Liver (tissue), 9 donors: Measurements from ENCODE around the gene RNF222. TPM values are rescaled to one million over a fixed set of nuclear protein-coding genes. Genes with fewer than 3 reads are reported as not detected.

Experiments
- DNase-seq: peaks from one replicate; pipeline ENCODE4 v3.0.0-alpha.2; 2017; ENCODE audit warnings: low spot score
- H3K27ac ChIP-seq, 2 donors: one replicate each; pipeline ENCODE4 v1.7.0; 2013; ENCODE audit warnings: inconsistent platforms in 2 of 2, low read length in 2 of 2, control low read depth in 1 of 2, low read depth in 1 of 2, mild to moderate bottlenecking in 1 of 2
- H3K27me3 ChIP-seq, 4 donors: one replicate each; pipeline versions ENCODE4 v1.6.1 to v1.7.0; 2013; ENCODE audit warnings: low read length in 3 of 4, inconsistent platforms in 1 of 4, mild to moderate bottlenecking in 1 of 4, moderate library complexity in 1 of 4; ENCODE audit not compliant: control insufficient read depth in 4 of 4, insufficient read depth in 4 of 4
- H3K36me3 ChIP-seq, 4 donors: one replicate each; pipeline versions ENCODE4 v1.6.1 to v1.7.0; 2013; ENCODE audit warnings: low read length in 3 of 4, mild to moderate bottlenecking in 3 of 4, low read depth in 1 of 4, moderate library complexity in 1 of 4; ENCODE audit not compliant: control insufficient read depth in 4 of 4, insufficient read depth in 3 of 4
- H3K4me1 ChIP-seq, 4 donors: one replicate each; pipeline versions ENCODE4 v1.6.1 to v1.7.0; 2013; ENCODE audit warnings: low read length in 3 of 4, mild to moderate bottlenecking in 3 of 4, moderate library complexity in 1 of 4; ENCODE audit not compliant: control insufficient read depth in 4 of 4, insufficient read depth in 4 of 4
- H3K4me3 ChIP-seq, 3 donors: one replicate each; pipeline versions ENCODE4 v1.6.1 to v1.7.0; 2013; ENCODE audit warnings: low read length in 3 of 3, control low read depth in 1 of 3, low read depth in 1 of 3, mild to moderate bottlenecking in 1 of 3
- H3K9ac ChIP-seq, 2 donors: one replicate each; pipeline ENCODE4 v1.7.0; 2013; ENCODE audit warnings: low read length in 2 of 2, mild to moderate bottlenecking in 2 of 2, moderate library complexity in 2 of 2, control low read depth in 1 of 2, low read depth in 1 of 2
- H3K9me3 ChIP-seq, 4 donors: one replicate each; pipeline versions ENCODE4 v1.6.1 to v1.7.0; 2013; ENCODE audit warnings: low read length in 3 of 4; ENCODE audit not compliant: control insufficient read depth in 4 of 4
- ATF3 ChIP-seq: IDR thresholded peaks from 2 replicates; pipeline ENCODE4 v1.6.1; 2016; ENCODE audit warnings: antibody characterized with exemption
- CTCF ChIP-seq: fragments of 150-350 bp; IDR thresholded peaks from 2 replicates; pipeline ENCODE4 v1.5.1; 2017; ENCODE audit warnings: improper control_type of control experiment, low read depth, low read length; ENCODE audit not compliant: missing input control
- EGR1 ChIP-seq, 2 donors: IDR thresholded peaks; 2 replicates each; pipeline ENCODE4 v1.6.1; 2016 to 2018; ENCODE audit warnings: antibody characterized with exemption in 2 of 2, low read depth in 2 of 2
- FOXA2 ChIP-seq: IDR thresholded peaks from 2 replicates; pipeline ENCODE4 v1.6.1; 2016; ENCODE audit warnings: antibody characterized with exemption
- GABPA ChIP-seq, 2 donors: IDR thresholded peaks in 1 of 2; conservative IDR thresholded peaks in 1 of 2; 2 replicates each; pipeline ENCODE4 v1.6.1; 2016; ENCODE audit warnings: antibody characterized with exemption in 2 of 2, mild to moderate bottlenecking in 1 of 2, moderate library complexity in 1 of 2
- HNF4A ChIP-seq, 2 donors: conservative IDR thresholded peaks; 2 replicates each; pipeline ENCODE4 v1.6.1; 2016; ENCODE audit warnings: antibody characterized with exemption in 2 of 2, mild to moderate bottlenecking in 2 of 2
- HNF4G ChIP-seq: IDR thresholded peaks from 2 replicates; pipeline ENCODE4 v1.6.1; 2016; ENCODE audit warnings: antibody characterized with exemption
- JUND ChIP-seq, 2 donors: IDR thresholded peaks; 2 replicates each; pipeline ENCODE4 v1.6.1; 2016; ENCODE audit warnings: antibody characterized with exemption in 2 of 2
- MAX ChIP-seq: IDR thresholded peaks from 2 replicates; pipeline ENCODE4 v1.6.1; 2016; ENCODE audit warnings: antibody characterized with exemption
- NR2F2 ChIP-seq: IDR thresholded peaks from 2 replicates; pipeline ENCODE4 v1.6.1; 2016; ENCODE audit warnings: antibody characterized with exemption
- RAD21 ChIP-seq, 2 donors: IDR thresholded peaks; 2 replicates each; pipeline ENCODE4 v1.6.1; 2016; ENCODE audit warnings: antibody characterized with exemption in 2 of 2, mild to moderate bottlenecking in 2 of 2
- RXRA ChIP-seq, 2 donors: IDR thresholded peaks; 2 replicates each; pipeline ENCODE4 v1.6.1; 2017 to 2018; ENCODE audit warnings: antibody characterized with exemption in 2 of 2, mild to moderate bottlenecking in 1 of 2
- SP1 ChIP-seq: IDR thresholded peaks from 2 replicates; pipeline ENCODE4 v1.6.1; 2018; ENCODE audit warnings: antibody characterized with exemption, mild to moderate bottlenecking
- YY1 ChIP-seq: IDR thresholded peaks from 2 replicates; pipeline ENCODE4 v1.6.1; 2016; ENCODE audit warnings: antibody characterized with exemption, mild to moderate bottlenecking
- ZBTB33 ChIP-seq: IDR thresholded peaks from 2 replicates; pipeline ENCODE4 v1.6.1; 2016; ENCODE audit warnings: antibody characterized with exemption
- WGBS: extraction: QIAGEN DNeasy Blood & Tissue Kit; methylation state at CpG from one replicate; pipeline ENCODE4 v1.1.7; 2013; 5-methylcytosine and 5-hydroxymethylcytosine counted together
- polyA plus RNA-seq, 2 donors: library from polyadenylated mRNA; stranded (reverse) in 1 of 2; unstranded in 1 of 2; fragments of 200-250 nt in 1 of 2; fragments of >200 nt in 1 of 2; fragmentation: Nextera tagmentation in 1 of 2; extraction: Ambion mirVana in 1 of 2; gene quantifications; one replicate each; pipeline versions ENCODE4 v1.2.1 to v1.2.3, GENCODE V29; 2013 to 2015
- total RNA-seq, 2 donors: library from RNA; depleted of rRNA; stranded (reverse); fragments of >200 nt; gene quantifications; one replicate each; pipeline ENCODE4 v1.2.3, GENCODE V29; 2014
- donor health status: healthy.
- donor health status: healthy.
- donor health status: healthy.
- donor health status: healthy.
- donor health status: healthy.

Gene RNF222
- total and polyA plus RNA-seq, 4 donors: not detected

GRCh38 chr17:8366231-8366630, 31.4 kb downstream of the RNF222 start:
- H3K4me1 ChIP-seq: no peaks in the 10 kb centered on the region
- no peaks in the 10 kb centered on the region for H3K27me3 ChIP-seq
- peaks cover 4 to 13% (median 10%) of the 10 kb centered on the region in 4 donors for H3K36me3 ChIP-seq
- no peak overlapping the region for H3K4me3 ChIP-seq
- TF ChIP-seq HNF4A (conservative IDR thresholded peaks at IDR 0.05): no peak
- no peak for TF ChIP-seq MAX
- TF ChIP-seq ATF3: no peak
- TF ChIP-seq EGR1 (IDR thresholded peaks at IDR 0.05; ENCODE audit: low read depth in 2 of 2): no peak
- TF ChIP-seq RAD21 (IDR thresholded peaks at IDR 0.05): no peak
- no peak for TF ChIP-seq ZBTB33
- no peak for TF ChIP-seq NR2F2
- TF ChIP-seq YY1: no peak
- no peak for TF ChIP-seq RXRA (IDR thresholded peaks at IDR 0.05)
- TF ChIP-seq HNF4G: no peak
- TF ChIP-seq SP1: no peak
- TF ChIP-seq JUND (IDR thresholded peaks at IDR 0.05): no peak
- TF ChIP-seq CTCF: no peak
- no peak for TF ChIP-seq GABPA (IDR thresholded peaks at IDR 0.05 in 1 of 2, conservative IDR thresholded peaks at IDR 0.05 in 1 of 2)
- TF ChIP-seq FOXA2: no peak
- 85% methylated on average over 2 of the region's 2 CpGs for WGBS
- H3K9me3 ChIP-seq: no peaks in the 10 kb centered on the region
- H3K9ac ChIP-seq: no peak overlapping the region
- DNase-seq: no peak
- no peak overlapping the region for H3K27ac ChIP-seq

- Histone ChIP-seq H3K27me3 (no peaks in the 10 kb centered on the region), H3K4me1 (no peaks in the 10 kb centered on the region), H3K36me3 (peaks cover 4 to 12% (median 9%) of the 10 kb centered on the region in 4 donors), H3K4me3 (no peak overlapping the region), H3K9me3 (no peaks in the 10 kb centered on the region), H3K9ac (no peak overlapping the region), H3K27ac (no peak overlapping the region)
- no peak for TF ChIP-seq ATF3
- no peak for DNase-seq
- WGBS: 71% methylated on average over 1 of the region's 1 CpG
Observed at GRCh38 chr17:8365143-8365542, 32.5 kb downstream of the RNF222 start.
